C4-2B (cell line): Measurements from ENCODE around the gene AHCYL1.

Experiments
- H3K27ac ChIP-seq: fragments of 450-650 bp; 2 replicates; pipeline ENCODE4 v1.5.1; 2017
- CTCF ChIP-seq: fragments of 450-650 bp; conservative IDR thresholded peaks from 2 replicates; pipeline ENCODE4 v1.5.1; 2017; ENCODE audit warnings: mild to moderate bottlenecking
- ZFX ChIP-seq: fragments of 450-650 bp; IDR thresholded peaks from 2 replicates; pipeline ENCODE4 v1.6.1; 2017

The AHCYL1 gene

GRCh38 chr1:109959974-109960744 lies 24.4 kb upstream of the AHCYL1 start:
- TF ChIP-seq ZFX (no peak), CTCF (peak; percentile 61)
- peak overlapping the region; percentile 85; the same call in 1 of the 2 replicates for H3K27ac ChIP-seq

- TF ChIP-seq CTCF (peak; percentile 24), ZFX (no peak)
- H3K27ac ChIP-seq, result peak overlapping the region; percentile 85
These were observed 23.8 kb upstream of the AHCYL1 start for GRCh38 chr1:109960745-109961094.

- no peak overlapping the region for H3K27ac ChIP-seq
- TF ChIP-seq CTCF (no peak), ZFX (no peak)
These were observed 20.7 kb upstream of the AHCYL1 start for GRCh38 chr1:109963864-109964263.

- TF ChIP-seq CTCF, result no peak
- TF ChIP-seq ZFX, result no peak
- no peak overlapping the region for H3K27ac ChIP-seq
These were observed 15.3 kb upstream of the AHCYL1 start for GRCh38 chr1:109969146-109969829.

- TF ChIP-seq CTCF, result no peak
- TF ChIP-seq ZFX, result no peak
- H3K27ac ChIP-seq, result no peak overlapping the region
These were observed 14.7 kb upstream of the AHCYL1 start for GRCh38 chr1:109969907-109970306.

- TF ChIP-seq ZFX (no peak), CTCF (no peak)
- no peak overlapping the region for H3K27ac ChIP-seq
These were observed 13.0 kb upstream of the AHCYL1 start for GRCh38 chr1:109971559-109971958.

- no peak overlapping the region for H3K27ac ChIP-seq
- TF ChIP-seq CTCF, result no peak
- TF ChIP-seq ZFX, result no peak
These were observed 10.4 kb upstream of the AHCYL1 start for GRCh38 chr1:109974191-109974590.
